Measurements from ENCODE around the gene DEFB108B.
"Not testable (repeated sequence)": the region's sequence is repeated elsewhere in the genome, so short reads cannot be mapped to it uniquely, and the experiment has no call there.

The DEFB108B gene

GRCh38 chr11:71821539-71821938 is 11.5 kb upstream of the DEFB108B start:
- not testable (repeated sequence) for DNase-seq (ENCODE audit: low read depth)

GRCh38 chr11:71829247-71829646 is 3.8 kb upstream of the DEFB108B start:
- not testable (repeated sequence) for DNase-seq (ENCODE audit: low read depth)

- not testable (repeated sequence) for DNase-seq (ENCODE audit: low read depth)
Observed at GRCh38 chr11:71829686-71830085, 3.3 kb upstream of the DEFB108B start.

GRCh38 chr11:71842720-71843119 is 9.7 kb downstream of the DEFB108B start:
- not testable (repeated sequence) for DNase-seq (ENCODE audit: low read depth)

- not testable (repeated sequence) for DNase-seq (ENCODE audit: low read depth)
Observed at GRCh38 chr11:71843355-71843754, 10.4 kb downstream of the DEFB108B start.

- DNase-seq (ENCODE audit: low read depth) = no peak
Observed at GRCh38 chr11:71843858-71844257, 10.9 kb downstream of the DEFB108B start.

GRCh38 chr11:71853895-71854294 is 20.9 kb downstream of the DEFB108B start:
- DNase-seq (ENCODE audit: low read depth) = not testable (repeated sequence)

GRCh38 chr11:71855880-71856279 is 22.9 kb downstream of the DEFB108B start:
- not testable (repeated sequence) for DNase-seq (ENCODE audit: low read depth)

- not testable (repeated sequence) for DNase-seq (ENCODE audit: low read depth)
Observed at GRCh38 chr11:71860835-71861234, 27.8 kb downstream of the DEFB108B start.

GRCh38 chr11:71863978-71864627 is 31.1 kb downstream of the DEFB108B start:
- DNase-seq (ENCODE audit: low read depth) = not testable (repeated sequence)

- not testable (repeated sequence) for DNase-seq (ENCODE audit: low read depth)
Observed at GRCh38 chr11:71867209-71867608, 34.2 kb downstream of the DEFB108B start.

GRCh38 chr11:71869931-71870330 is 36.9 kb downstream of the DEFB108B start:
- DNase-seq (ENCODE audit: low read depth) = not testable (repeated sequence)

- not testable (repeated sequence) for DNase-seq (ENCODE audit: low read depth)
Observed at GRCh38 chr11:71870661-71871060, 37.7 kb downstream of the DEFB108B start.

GRCh38 chr11:71876262-71876661 is 43.3 kb downstream of the DEFB108B start:
- not testable (repeated sequence) for DNase-seq (ENCODE audit: low read depth)

- DNase-seq (ENCODE audit: low read depth) = not testable (repeated sequence)
Observed at GRCh38 chr11:71878059-71878458, 45.1 kb downstream of the DEFB108B start, which contains the start of gene DEFB131B. TSS of gene DEFB131B (plus strand) at chr11:71878453. CDS start at chr11:71878453, 0 bp downstream.

- not testable (repeated sequence) for DNase-seq (ENCODE audit: low read depth)
Observed at GRCh38 chr11:71885806-71886205, 52.8 kb downstream of the DEFB108B start.
